Measurements from ENCODE around the gene SLC30A2. TPM values are rescaled to one million over a fixed set of nuclear protein-coding genes. Genes with fewer than 3 reads are reported as not detected.

The SLC30A2 gene
- total and polyA plus RNA-seq, 2 of the 13 experiments (the other 11 are each of a cell fraction or from before 2014, with no cell fraction given) = not detected

GRCh38 chr1:26044414-26044813 lies 1.5 kb downstream of the SLC30A2 start:
- in situ Hi-C loops (cut with HindIII; ENCODE audit: extremely low pct_ligation_motif_present, low pct_unique_long_range_greater_than_20kb) = no loop called here
- ChIA-PET POLR2A (no interaction called here), CTCF (ENCODE audit: low intra/inter-chr PET ratio, low total read pairs) (no interaction called here)

GRCh38 chr1:26043765-26044164 lies 2.2 kb downstream of the SLC30A2 start:
- in situ Hi-C loops (cut with HindIII; ENCODE audit: extremely low pct_ligation_motif_present, low pct_unique_long_range_greater_than_20kb) (no loop called here), intact Hi-C loops (cut with micrococcal nuclease; ENCODE audit: unreplicated experiment) (no loop called here)
- Histone ChIP-seq H3K4me1 (ENCODE audit: insufficient read depth, low read length) (no peaks in the 10 kb centered on the region), H2AFZ (ENCODE audit: low read length) (no peak overlapping the region), H3K4me3 (replicated peaks in 1 of 3; ENCODE audit: insufficient read depth in 1 of 3, low read depth in 2 of 3, low read length in 3 of 3) (no peak overlapping the region), H4K20me1 (ENCODE audit: insufficient read depth, low read length) (no peaks in the 10 kb centered on the region), H3K9ac (ENCODE audit: insufficient read depth, low read depth, low read length) (no peak overlapping the region), H3K27me3 (ENCODE audit: control insufficient read depth in 1 of 2, insufficient read depth in 2 of 2, low read length in 2 of 2) (peaks cover 24 to 79% of the 10 kb centered on the region in 2 experiments), H3K27ac (ENCODE audit: extremely low read length, insufficient read depth, low read length) (no peak overlapping the region), H3K79me2 (ENCODE audit: insufficient read depth, low read length) (no peaks in the 10 kb centered on the region), H3K4me2 (ENCODE audit: low read depth, low read length) (no peak overlapping the region), H3K36me3 (replicated peaks in 1 of 2; ENCODE audit: control insufficient read depth in 1 of 2, insufficient read depth in 2 of 2, low read length in 2 of 2) (no peaks in the 10 kb centered on the region), H3K9me3 (ENCODE audit: low read length) (no peaks in the 10 kb centered on the region)
- 40% methylated on average over 2 of the region's 2 CpGs for WGBS (ENCODE audit: low lambda C conversion rate)
- CTCF ChIA-PET (ENCODE audit: low intra/inter-chr PET ratio, low total read pairs) = no interaction called here
- FAIRE-seq (no peak), DNase-seq (ENCODE audit: low spot score) (no peak), ATAC-seq (no peak)
- no TSS peak for BruUV-seq (replicated peaks)
- POLR2A ChIA-PET = no interaction called here
- TF ChIP-seq BHLHE40 (IDR thresholded peaks at IDR 0.05; ENCODE audit: low read length) (no peak), ISX (CRISPR knock-in tag; conservative IDR thresholded peaks at IDR 0.05) (no peak), GMEB1 (CRISPR knock-in tag; IDR thresholded peaks at IDR 0.05; ENCODE audit: borderline replicate concordance) (no peak), ZNF101 (CRISPR knock-in tag; IDR thresholded peaks at IDR 0.05; ENCODE audit: borderline replicate concordance, low read depth) (no peak), TCF12 (IDR thresholded peaks at IDR 0.05) (no peak), TCF12 (CRISPR knock-in tag; IDR thresholded peaks at IDR 0.05) (no peak), ZBTB40 (IDR thresholded peaks at IDR 0.05) (no peak), ZBTB40 (CRISPR knock-in tag; IDR thresholded peaks at IDR 0.05) (no peak)

More at GRCh38 chr1:26044414-26044813, 1.5 kb downstream of the SLC30A2 start:
- TF ChIP-seq IKZF4 (CRISPR knock-in tag; IDR thresholded peaks at IDR 0.05; ENCODE audit: borderline replicate concordance, low read depth, not compliant biosample characterization) (no peak), ZNF878 (CRISPR knock-in tag; IDR thresholded peaks at IDR 0.05) (no peak), ZNF629 (CRISPR knock-in tag; conservative IDR thresholded peaks at IDR 0.05) (peak; percentile 70)
- intact Hi-C loops (cut with micrococcal nuclease; ENCODE audit: unreplicated experiment) = no loop called here
- no peak overlapping the region for H3K9ac ChIP-seq (ENCODE audit: insufficient read depth, low read depth, low read length)
- no peak overlapping the region for H3K4me3 ChIP-seq (replicated peaks in 1 of 3; ENCODE audit: insufficient read depth in 1 of 3, low read depth in 2 of 3, low read length in 3 of 3)
- no TSS peak for BruUV-seq (replicated peaks)
- 24% methylated on average over 3 of the region's 3 CpGs for WGBS (ENCODE audit: low lambda C conversion rate)
- no peaks in the 10 kb centered on the region for H3K79me2 ChIP-seq (ENCODE audit: insufficient read depth, low read length)
- ATAC-seq (no peak), FAIRE-seq (no peak), DNase-seq (ENCODE audit: low spot score) (no peak)
- H3K36me3 ChIP-seq (replicated peaks in 1 of 2; ENCODE audit: control insufficient read depth in 1 of 2, insufficient read depth in 2 of 2, low read length in 2 of 2) = no peaks in the 10 kb centered on the region
- H3K9me3 ChIP-seq (ENCODE audit: low read length) = no peaks in the 10 kb centered on the region
- H3K4me1 ChIP-seq (ENCODE audit: insufficient read depth, low read length) = no peaks in the 10 kb centered on the region
- H2AFZ ChIP-seq (ENCODE audit: low read length) = no peak overlapping the region
- peaks cover 26 to 79% of the 10 kb centered on the region in 2 experiments for H3K27me3 ChIP-seq (ENCODE audit: control insufficient read depth in 1 of 2, insufficient read depth in 2 of 2, low read length in 2 of 2)
- H4K20me1 ChIP-seq (ENCODE audit: insufficient read depth, low read length) = no peaks in the 10 kb centered on the region
- no peak overlapping the region for H3K27ac ChIP-seq (ENCODE audit: extremely low read length, insufficient read depth, low read length)
- H3K4me2 ChIP-seq (ENCODE audit: low read depth, low read length) = no peak overlapping the region
